Fibroblast of peridontal ligament (primary cell): ENCODE results near the gene BLOC1S1.

Experiments
- DNase-seq: peaks from one replicate; pipeline ENCODE4 v3.0.0-alpha.2; 2010; ENCODE audit errors: extremely low read depth

BLOC1S1 gene

DNA sequence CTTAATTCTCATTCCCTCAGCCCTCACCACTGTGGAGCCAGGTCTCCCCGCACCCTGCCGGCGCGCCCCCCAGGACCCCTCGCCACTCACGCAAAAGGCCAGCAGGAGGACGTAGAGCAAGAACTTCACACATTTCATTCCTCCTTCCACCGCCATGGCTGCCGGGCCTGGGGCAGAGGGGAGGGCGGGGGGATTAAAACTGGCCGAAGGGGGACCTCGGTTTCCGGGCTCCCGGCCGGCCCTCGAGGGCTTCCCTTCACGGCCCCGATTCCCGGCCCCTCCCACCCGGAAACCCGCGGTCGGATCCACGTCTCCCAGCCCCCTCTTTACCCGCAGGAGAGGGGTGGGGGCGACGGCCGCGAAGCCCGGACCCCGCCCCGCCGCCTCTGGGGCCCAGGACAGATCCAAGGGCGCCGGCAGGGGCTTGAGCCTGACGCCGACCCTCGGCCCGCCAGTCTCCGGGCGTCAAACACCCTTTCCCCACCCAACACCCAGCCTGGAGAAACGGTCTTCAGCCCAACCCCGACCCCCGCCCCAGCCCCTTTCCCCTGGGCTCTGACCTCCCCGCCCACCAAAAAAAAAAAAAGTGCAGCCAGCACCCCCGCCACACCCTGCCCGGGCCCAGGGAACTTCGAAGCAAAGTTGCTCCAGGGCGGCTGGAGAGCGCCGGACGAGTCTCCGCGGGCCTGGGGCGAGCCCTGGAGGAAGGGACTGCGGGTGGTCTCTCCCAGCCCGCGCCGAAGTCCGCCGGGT is 12.5 kb downstream of the BLOC1S1 start:
- peak; percentile 58 for DNase-seq

DNA sequence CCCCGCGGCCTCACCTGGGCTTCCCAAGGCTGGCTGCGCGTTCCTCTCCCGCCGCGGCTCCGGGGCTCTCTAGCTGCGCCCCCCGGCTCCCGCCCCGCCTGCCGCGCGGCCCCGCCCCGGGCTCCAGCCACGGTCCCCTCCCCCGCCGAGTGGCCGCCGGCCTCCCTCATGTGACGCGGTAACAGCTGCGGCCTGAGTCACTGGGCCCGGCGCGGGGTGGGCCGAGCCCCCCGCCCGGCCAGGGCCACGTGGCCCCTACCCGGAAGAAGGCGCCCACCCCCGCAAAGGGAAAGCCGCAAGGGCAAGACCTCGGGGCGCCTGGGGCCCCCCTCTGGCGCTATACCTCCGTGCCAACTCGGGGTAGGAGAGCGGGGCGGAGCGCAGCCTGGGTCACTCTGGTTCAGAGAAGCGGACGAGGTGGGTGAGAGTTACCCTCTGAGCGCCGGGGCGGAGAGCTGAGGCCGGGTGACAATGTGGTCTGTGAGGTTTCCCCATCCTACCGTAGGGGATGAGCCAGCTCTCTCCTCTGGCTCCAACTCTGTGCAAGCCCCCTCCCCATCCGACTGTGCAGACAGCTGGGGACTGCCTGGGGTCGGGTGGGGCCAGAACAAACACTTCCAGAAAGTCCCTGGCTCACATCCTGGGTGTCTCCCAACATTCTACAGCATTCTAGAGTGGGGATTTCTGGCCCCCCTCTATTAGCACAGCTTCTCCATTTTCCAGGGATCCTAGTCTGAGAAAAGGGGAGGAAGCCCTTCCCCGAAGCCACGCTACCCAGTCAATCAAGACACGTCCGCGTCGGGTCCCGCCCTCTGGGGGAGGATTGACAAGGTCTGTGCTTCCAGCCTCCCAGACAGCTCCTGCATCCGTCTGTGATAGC is 13.3 kb downstream of the BLOC1S1 start, which contains the start of gene CD63:
CD63 (minus strand) TSS at position 71 of the 880 bp plus-strand sequence. CDS start 668 bp downstream, outside the sequence.
- DNase-seq: peak; percentile 95

DNA sequence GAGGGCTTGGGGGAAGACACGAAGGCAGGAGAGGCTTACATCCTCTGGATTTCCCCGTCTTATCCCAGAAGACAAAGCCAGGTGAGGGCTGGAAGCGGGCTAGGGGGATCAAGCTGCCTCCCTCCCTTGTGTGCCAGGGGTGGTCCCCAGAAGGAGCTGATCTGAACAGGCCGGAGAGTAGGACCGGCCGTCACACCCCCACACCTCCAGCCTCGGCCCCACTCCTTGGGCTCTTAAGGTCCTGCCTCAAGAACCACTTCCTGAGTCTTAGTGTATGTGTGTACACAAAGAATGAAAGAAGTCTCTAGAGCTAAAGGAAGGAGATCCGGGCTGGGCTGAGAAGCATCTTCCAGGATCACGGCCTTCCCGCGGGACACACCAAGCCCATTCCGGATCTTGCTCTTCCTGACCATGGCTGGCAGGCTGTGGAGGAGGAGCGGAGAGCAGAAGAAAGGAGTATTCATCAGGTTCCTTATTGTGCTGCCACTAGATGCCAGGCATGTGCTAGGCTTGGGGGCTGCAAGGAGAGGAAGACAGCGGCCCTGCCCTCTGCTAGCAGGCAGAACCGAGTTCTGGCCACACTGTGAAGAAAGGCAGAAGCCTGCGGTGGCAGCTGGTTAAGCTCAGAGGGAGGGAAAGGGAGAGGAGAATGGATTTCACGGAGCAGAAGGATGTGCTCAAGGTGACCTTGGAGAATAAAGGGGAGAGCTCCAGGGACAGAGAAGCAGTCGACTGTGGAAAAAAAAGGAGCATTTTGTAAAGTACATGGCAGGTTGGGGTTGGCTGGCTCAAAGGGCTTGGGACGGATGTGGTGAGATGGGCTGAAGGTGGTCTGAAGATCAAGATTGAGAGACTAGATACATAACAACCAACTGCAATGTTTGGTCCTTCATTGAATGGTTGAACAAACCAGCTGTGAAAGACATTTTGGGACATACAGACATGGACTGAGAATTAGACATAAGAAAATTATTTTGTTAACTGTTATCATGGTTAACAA is 14.3 kb downstream of the BLOC1S1 start:
- peak; percentile 57 for DNase-seq

DNA sequence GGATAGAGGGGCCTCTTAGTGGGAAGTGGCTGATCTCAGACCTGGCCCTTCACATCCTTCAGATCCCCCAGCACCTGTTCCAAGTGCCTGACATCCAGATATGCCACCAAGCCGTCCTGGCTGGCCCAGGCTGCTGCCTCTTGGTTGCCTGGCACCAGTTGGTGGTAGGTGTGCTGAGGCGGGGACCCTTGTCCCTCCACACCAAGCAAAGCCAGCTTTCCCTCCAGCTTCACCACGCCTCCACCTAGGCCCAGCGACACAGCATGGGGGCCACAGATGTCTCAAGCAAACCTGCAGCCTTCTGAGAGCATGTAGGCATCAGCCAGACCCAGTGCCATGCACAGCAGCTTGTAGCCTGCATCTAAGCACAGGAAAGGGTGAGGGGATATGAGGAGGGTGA is 16.4 kb downstream of the BLOC1S1 start:
- DNase-seq: no peak

DNA sequence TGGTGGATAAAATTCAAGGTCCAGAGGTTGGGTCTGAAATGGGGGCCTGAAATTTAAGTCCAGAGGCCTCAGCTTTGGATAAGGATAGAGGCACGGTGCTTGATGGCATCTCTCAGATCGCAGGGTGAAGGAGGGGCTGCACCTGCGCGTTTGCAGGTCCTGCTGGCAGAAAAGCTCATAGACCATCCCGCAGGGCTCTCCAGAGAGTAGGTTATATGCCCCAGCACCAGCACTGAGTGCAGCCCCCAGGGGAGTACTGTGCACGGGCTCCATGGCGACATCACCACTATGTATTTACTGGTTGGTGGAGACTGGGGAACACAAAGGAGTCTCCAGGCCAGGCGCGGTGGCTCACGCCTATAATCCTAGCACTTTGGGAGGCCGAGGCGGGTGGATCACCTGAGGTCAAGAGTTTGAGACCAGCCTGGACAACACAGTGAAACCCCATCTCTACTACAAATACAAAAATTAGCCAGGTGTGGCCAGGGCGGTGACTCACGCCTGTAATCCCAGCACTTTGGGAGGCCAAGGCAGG is 17.2 kb downstream of the BLOC1S1 start:
- no peak for DNase-seq

DNA sequence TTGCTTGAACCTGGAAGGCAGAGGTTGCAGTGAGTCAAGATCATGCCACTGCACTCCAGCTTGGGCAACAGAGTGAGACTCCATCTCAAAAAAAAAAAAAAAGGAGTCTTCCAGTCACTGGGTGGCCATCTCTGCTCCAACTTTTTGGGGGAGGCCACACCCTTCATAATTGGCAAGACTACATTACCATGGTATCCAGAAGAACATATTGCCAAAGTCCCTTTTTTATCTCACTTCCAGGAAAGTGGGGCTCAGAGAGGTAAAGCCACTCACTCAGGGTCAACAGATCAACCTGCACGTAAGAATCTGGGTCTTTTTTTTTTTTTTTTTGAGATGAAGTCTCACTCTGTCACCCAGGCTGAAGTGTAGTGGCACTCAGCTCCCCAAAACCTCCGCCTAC is 18.0 kb downstream of the BLOC1S1 start:
- DNase-seq: no peak

- DNase-seq: no peak
These were observed 18.7 kb downstream of the BLOC1S1 start for GRCh38 chr12:55734595-55734994.

DNA sequence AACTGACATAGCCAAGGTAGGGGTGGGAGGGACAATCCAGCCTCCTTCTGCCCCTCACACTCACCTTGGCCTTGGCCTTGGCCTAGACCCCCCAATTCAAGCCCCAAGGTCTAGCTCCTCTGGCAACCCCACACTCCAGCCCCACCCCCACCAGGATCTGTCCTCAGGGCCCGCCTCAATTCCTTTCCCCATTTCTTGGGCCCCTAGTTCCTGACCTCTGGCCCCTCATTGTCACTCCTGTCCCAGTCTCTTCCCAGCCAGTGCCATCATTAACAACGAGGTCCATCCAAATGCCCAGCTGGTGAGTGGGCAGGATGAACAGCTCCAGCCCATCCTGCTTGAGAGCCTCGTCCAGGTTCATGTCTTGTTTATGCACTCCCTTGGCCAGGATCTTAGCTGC is 20.2 kb downstream of the BLOC1S1 start:
- DNase-seq: no peak

DNA sequence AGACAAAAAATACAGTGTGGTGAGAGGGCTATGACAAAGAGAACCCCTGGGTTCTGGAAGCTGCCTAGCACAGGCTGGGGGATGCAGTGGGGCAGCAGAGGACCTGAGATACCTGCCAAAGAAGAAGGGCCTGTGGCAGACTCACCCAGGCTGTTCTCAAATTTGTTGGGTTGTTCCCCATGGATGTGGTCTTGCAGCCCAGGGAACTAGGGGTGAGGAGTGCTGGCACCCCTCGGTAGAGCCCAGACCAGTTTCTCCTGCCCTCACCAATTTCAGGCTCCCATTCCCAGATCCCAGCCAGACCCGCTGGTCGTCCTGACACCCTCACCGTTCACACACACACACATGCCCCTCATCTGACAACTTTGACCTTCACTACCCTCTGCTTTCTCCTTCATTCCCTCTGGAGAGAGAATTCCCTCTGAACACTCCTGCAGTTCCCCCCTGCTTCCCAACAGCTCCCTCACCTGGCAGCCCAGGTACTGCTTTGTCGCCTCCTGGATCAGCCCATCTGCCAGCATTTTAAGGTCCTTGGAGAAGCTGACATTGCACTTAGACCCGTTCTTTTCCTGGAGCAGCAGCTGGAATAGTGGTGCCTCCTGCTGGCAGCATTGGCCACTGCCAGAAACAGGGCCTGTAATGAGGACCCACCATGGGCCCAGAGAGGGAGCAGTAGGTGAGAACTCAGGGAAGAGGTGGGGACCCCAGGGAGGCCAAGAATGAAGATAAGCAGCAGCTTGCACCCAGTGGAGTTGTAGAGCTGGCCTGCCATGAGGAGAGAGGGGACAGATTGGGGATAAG is 21.1 kb downstream of the BLOC1S1 start:
- DNase-seq: peak; percentile 72

DNA sequence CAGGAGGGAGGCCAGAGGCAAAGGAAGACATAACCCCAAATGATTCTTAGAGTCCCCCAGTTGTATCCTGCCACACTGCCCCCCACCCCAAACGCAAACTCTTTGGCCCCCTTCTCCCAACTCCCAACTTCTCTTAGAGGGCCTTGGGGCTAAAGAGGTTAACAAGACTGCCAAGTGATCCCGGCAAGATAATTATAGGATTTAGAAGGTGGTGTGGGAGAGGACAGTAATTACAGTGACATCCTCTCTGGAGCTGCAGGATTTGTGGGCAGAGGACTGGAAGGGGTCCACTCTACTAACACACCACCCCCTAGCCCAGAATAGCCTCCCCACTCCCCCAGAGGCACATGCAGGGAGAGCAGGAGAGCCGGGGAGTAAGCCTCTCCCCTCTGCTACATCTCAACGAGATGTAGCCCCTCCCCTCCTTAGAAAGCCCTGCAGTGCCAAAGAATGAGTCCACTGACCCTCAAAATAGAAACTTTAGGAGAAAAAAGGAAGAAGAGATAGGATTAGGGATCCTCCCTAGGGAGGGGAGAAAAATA is 21.8 kb downstream of the BLOC1S1 start:
- DNase-seq: no peak

- peak; percentile 93 for DNase-seq
These were observed 22.5 kb downstream of the BLOC1S1 start for GRCh38 chr12:55738123-55739024.

DNA sequence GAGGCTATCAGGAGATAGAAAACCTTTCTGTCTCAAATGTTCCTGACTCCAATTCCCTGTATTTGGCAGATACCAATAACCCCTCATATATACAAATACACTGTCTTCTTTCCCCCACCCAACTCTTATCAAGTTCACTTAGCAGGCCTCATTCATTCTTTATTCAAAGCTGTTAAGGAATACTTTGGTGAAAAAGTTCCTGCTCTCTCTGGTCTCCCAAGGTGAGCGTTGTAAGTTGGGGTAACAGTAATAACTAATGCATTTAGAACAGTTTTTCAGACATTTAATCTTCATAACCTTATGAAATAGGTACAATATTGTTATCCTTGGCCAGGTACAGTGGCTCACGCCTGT is 23.2 kb downstream of the BLOC1S1 start:
- DNase-seq: no peak

DNA sequence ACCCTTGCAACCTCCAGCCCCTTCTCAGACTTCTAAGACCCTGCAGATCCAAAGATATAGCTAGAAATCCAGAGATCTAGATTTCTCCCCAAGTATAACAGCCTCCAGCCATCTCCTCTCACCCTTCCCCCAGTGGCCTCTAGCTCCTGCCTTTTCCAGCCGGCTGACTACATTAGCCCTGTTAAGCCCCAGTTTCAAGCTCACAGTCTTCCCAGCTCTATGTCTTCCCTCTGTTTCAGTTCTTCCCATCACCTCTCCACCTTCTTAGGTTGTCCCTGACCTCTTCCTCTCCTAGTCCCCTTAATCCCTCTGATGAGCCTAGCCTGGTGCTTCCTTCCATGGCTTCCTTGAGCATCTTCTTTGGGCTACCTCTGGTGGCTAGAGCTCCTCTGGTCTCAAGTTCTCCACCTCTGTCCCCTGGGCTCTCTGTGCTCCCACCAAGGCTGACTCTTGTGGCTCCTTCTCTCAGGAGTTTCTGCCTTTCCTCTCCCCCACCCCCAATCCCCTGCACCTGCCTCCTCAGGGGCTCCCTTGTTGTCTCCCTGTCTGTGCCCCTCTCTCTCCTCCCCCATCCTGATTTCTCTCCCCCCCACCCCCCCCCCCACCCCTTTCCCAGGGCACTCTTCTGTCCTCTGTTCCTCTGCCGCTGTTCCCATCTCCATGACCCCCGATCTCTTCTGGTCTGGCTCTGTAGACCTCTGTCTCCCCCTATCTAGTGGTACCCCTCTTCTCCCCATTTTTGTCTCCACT is 26.3 kb downstream of the BLOC1S1 start:
- DNase-seq: no peak

DNA sequence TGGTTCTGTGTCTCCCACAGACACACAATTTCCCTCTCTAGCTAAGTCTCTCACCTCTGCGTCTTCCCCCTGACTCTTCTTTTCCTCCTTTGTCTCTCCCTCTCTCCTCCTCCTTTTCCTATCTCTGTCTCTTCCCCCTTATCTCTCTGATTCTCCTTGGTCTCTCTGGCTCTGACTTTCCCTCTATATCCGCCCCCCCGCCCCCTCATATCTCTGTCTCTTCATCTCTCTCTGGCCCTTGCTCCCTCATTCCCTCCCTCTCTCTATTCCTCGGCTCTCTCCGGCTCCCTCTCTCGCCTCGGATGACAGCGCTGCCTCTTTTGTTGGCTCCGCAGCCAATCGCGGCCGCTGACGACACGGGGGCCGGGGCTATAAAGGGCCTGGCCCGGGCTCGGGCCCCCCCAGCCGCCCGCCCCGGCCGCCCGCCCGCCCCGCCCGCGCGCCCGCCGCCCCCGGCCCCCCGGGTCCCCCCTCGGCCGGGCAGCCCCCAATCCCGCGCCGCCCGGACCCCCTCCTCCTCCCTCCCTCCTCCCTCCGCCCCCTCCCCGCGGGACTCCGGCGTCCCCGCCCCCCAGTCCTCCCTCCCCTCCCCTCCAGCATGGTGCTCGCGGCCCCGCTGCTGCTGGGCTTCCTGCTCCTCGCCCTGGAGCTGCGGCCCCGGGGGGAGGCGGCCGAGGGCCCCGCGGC is 27.0 kb downstream of the BLOC1S1 start, which contains the start of gene GDF11:
GDF11 (plus strand) TSS at position 404 of the 687 bp plus-strand sequence; CDS start at position 599, 195 bp downstream.
- DNase-seq: peak; percentile 72

- DNase-seq: peak; percentile 60
These were observed 27.8 kb downstream of the BLOC1S1 start for GRCh38 chr12:55743406-55744339.

- DNase-seq: no peak
These were observed 28.6 kb downstream of the BLOC1S1 start for GRCh38 chr12:55744340-55745030.
